Bone marrow (tissue), 2 donors: ENCODE results near the gene DGCR6L.
"Not testable (repeated sequence)": the region's sequence is repeated elsewhere in the genome, so short reads cannot be mapped to it uniquely, and the experiment has no call there.

ENCODE experiments used
- DNase-seq, 2 donors: peaks; one replicate each; lab custom pipeline; 2025; lab: John Stamatoyannopoulos, UW

The DGCR6L gene

DNA sequence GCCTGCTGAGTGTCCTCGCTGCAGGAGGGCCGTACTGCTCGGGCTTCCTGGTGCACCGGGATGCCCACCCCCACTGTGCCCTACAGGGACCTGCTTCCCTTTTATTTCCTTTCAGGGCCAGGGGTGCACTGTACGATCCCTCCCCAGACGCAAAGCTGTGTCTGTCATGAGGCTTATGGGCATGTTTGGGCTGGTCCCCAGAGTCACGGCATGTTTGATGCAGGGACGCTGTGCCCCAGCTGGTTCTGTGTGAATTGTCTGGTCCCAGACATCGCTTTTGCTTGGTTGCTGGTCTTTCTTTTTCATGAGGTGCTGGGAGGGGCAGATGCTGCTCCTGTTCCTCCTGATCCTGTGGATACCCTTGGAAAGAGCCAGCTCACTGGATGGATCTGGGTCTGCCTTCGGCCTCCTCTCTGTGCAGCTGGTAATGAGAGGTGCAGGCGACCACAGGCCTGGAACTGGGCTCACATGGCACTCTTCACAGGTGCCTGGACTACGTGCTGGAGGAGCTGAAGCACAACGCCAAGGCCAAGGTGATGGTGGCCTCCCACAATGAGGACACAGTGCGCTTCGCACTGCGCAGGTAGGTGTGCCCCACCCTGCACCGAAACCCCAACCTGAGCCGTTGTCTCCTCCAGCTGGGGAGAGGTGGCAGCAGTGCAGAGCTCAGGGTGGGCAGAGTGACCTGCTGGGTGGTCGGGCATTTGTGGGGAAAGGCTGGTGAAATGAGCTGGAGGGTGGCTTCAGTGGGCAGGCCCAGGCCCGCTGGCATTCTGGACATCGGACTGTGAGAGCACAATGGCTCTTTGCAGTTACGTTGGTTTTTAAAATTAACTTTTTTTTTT, 10.8 kb downstream of the DGCR6L start:
- DNase-seq = not testable (repeated sequence)

DNA sequence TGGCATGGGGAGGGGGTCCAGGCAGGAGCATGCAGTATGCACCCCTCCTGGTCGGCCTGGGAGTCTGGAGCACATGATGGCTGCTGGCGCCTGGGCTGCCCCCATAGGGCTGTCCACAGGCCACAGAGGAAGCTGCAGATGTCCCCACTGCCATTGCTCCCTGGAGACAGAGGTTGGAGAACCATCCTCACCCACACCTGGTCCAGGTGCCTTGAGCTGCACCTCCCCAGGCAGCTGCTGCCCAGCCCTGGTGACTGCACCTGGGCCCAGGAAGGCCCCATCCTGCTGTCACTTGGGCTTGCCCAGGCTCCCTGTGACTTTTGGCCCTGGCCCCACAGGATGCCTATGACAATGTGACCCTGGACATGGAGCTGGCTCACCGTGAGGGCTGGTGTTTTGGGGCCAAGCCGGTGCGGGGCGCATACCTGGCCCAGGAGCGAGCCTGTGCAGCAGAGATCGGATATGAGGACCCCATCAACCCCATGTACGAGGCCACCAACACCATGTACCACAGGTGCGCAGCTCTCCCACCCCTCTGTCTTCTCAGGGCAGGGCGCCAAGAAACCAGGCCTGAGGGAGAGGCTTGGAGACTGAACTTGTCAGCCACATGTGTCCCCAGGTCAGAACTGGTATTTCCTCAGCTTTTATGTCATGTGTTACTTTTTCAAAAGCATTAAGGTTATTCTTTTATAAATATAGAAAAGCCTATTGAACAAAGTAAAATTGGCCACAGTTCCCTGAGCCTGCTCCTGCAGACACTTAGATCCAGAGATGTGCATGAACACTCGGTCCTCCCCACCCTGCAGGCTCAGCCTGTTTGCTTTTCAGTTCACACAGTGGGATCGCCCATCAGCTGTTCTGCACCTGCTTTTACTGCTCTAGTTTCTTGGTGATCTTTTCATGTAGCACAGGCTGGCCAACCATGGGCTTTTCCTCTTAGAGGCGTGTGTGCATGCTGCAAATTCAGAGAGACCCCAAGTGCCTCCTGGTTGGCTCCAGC, 12.1 kb downstream of the DGCR6L start:
- DNase-seq = not testable (repeated sequence)

DNA sequence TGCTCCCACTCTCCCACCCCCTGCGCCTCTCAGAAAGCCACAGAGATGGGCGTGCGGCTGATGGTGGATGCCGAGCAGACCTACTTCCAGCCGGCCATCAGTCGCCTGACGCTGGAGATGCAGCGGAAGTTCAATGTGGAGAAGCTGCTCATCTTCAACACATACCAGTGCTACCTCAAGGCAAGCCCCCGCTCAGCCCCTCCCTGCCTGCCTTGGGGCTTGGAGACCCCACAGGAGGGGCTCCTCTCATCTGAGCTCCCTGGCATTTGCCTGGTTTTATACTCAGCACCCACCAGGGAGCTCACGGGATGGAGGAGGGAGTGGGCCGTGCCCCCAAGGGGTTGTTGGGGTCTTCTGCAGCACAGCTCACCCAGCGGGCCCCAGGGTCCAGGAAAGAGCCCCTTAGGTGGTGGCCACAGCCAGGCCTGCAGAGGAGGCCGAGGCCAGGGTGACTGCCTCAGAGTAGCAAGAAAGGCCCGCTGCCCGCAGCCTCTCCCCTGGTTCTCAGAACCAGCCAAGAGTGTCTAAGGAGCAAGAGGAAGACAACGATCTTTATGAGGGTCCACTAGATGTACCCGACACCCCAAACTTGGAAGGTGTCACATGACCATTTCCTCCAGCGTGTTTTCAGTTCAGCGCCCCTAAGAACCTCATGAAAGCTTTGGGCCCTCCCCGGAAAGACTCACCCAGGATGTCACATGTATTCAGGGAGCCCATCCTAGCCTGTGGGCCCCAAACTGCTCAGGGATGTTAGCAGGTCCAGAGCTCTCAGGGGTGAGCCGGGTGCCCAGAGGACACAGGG, 13.0 kb downstream of the DGCR6L start:
- DNase-seq = not testable (repeated sequence)

DNA sequence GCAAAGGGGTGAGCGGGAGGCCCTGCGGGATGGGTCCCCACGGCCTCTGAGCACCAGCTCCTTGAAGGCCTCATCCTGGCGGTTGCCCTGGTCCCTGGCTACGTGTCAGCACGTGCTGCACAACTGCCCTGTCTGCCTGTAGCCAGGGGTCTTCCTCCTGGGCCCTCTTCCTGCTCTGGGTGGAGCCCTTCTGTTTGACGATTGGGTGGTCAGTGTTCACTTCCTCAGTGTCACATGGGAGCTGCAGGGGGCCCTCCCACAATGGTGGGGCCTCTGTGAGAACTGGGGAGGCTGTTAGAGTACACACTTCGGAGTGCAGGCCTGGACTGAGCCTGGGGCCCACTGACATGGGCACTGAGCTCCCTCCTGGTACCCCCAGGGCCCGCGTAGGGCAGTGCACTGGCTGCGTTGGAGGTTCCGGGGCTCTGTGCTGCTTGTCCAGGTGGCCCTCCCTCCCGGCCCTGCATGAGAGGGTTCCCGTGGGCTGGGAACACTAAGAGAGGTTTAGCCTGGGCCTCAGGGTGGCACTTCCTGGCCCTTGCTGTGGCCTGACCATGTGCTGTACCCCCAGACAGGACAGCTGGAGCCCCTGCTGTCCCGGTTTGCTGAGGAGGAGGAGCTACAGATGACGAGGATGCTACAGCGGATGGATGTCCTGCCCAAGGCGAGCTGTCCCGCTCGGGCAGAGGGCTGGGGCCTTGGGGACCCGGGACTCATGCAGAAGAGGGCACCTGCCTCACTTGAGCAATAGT, 13.8 kb downstream of the DGCR6L start:
- no peak for DNase-seq

DNA sequence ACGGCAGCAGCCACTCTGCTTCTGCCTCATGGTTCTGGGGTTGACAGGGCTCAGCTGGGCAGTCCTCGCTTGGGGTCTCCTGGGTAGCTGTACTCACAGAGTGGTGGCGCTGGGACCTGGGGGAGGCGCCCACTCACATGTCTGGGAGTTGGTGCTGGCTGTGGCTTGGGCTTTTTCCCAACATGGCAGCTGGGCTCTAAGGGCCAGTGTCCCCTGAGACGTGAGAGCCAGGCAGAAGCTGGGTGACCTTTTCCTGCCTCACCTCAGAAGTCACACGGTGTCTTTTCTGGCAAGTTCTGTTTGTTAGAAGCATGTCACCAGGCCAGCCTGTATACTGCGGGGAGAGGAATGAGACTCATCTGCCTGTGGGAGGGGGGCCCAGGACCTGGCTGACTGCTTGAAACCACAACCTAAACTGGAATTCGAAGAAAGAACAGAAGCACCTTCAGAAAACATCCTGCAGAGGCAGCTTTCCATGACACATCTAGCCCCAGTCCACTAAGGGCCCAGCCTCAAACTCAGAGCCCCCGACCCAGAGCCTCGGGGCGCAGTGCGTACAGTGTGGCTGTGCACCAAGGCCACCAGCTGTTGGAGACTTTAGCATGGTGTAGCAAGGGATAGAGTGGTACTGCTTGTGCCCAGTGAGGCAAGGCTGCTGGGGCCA, 14.5 kb downstream of the DGCR6L start:
- not testable (repeated sequence) for DNase-seq

DNA sequence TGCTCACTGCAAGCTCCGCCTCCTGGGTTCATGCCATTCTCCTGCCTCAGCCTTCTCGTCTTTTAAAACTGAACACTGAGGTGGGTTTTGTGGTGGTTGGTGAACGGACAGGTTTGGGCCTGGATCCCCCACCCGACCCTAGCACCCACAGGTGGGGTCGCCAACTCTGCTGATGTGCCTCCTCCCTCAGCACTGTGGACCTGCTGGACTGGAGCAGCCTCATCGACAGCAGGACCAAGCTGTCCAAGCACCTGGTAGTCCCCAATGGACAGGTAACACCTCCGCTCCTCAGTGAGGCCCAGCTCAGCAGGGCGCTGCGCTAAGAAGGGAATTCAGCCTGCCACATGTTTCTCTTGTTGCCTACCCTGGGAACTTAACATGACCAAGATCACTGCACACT, 15.2 kb downstream of the DGCR6L start:
- DNase-seq = no peak

DNA sequence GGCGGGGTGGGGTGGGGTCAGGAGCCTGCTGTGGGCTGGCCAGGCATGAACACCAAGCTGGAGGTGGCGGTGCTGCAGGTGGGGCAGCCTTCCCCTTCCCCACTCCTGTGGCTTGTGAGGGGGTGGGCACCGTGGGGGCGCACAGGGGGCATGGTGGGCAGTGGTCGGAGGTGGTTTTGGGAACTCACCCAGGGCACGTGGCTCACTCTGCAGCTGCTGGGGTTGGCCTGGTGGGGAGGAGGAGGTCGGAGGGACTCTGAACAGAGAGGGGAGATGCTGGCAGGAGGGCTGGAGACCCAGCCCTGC, 16.7 kb downstream of the DGCR6L start:
- not testable (repeated sequence) for DNase-seq

DNA sequence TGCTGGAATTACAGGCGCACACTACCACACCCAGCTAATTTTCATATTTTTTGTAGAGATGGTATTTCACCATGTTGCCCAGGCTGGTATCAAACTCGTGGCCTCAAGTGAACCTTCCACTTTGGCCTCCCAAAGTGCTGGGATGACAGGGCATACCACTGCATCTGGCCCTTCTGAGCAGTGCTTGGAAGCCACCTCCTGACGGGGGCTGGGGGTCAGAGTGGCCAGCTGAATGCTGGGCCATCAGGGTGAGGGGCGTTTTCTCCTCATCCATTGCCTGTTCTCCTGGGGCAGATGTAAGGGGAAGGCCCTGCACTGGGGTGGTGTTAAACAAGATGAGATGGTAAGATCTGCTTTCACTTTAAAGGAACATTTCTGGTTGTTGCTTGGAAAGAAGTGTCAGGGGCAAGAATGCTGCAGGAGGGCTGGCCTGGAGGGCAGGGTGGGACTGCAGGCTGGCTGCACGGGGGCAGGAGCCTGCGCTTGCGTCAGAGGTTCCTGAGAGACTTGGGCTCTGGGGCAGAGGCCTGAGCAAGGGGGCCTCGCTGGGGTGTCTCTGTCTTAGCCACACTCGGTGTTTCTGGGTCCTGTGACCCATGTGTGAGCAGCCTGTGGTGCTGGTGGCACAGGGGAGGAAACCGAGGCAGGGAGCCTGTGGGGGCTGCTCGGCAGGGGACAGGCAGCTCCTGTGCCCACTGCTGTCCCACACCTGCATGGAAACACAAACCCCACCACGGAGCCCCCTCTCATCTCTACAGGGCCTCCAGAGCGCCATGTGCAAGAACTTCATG, 17.2 kb downstream of the DGCR6L start:
- DNase-seq = no peak

DNA sequence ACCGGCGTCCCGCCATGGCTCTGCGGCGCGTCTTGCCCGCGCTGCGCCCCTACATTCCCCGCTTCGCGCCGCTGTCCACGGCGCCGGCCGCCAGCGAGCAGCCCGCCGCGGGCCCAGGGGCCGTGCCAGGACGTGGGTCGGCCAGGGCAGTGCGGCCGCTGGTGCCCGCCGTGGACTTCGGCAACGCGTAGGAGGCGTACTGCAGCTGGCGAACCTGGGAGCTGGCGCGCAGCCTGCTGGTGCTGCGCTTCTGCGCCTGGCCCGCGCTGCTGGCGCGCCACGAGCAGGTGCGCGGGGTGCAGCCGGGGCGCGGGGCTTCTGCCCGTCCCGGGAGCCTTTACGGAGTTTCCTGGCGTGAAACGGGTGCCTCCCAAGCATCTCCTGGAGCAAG, 20.1 kb downstream of the DGCR6L start:
- no peak for DNase-seq

DNA sequence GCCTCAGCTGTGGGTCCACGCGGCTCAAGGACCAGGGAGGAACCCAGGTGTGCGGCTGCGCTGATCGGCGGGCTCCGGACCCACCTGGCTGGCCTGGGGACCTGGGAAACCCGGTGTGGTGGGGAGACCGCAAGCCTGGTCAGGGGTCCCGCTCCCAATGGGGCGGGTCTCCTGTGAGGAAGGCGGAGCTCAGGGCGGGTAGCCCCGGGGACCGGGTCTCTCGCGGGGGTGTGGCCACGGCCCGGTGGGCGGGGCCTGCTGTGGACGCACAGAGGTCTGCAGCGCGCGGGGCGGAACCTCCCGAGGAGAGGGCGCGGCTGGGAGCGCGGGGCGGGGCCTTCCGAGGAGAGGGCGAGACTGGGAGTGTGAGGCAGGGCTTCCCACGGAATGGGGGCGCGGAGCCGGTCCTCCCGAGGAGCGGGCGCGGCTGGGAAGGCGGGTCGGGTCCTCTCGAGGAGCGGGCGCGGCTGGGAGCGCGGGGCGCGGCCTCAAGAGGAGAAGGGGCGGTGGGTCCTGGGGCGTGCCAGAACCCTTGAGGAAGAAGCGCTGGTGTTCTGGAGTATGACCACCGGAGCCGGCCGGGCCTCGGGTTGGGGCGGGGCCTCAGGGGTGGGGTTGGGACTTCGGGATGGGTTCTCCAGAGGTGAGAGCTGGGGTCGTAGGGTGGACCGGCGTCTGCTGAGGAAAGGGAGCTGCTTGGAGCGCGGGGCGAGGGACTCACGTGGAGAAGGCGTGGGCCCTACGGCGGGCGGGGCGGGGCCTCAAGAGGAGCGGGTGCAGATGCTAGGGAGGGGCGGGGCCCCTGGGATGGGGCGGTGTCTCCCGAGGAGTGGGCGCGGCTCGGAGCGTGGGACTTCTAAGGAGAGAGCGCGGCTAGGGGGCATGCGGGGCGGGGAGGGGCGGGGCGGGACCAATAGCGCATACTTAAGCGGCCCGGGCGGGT, 20.8 kb downstream of the DGCR6L start:
- peak; percentile 61 to 84 for DNase-seq

DNA sequence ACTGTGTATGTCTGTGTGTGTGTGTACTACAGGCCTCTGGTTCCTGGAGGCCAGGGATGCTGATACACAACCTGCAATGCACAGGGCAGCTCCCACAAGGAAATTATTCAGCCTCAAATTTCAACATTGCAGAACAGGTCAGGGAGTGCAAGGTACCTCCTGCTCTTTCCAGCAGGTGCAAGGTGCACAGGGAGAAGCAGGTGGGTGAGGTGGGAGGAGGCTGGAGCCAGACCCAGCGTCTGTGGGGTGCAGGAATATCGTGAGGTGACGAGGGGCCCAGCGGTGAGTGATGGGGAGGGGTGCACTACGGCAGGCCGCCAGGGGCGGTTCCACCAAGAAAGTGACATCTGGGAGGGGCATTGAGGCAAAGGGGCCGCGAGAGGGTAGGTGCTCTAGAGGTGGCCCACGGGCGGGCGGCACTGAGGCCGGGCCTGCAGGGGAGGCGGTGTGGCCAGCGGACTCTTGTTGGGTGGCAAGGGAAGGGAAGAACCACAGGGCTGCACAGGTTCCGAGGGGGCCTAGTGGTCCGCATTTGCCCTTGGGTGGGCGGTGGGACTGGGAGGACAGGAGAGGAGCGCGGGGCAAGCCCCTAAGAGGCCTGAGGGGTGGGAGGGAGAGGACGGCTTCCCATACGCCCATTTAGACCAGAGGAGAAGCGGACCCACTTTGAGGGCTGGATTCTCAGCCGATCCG, 21.6 kb downstream of the DGCR6L start:
- DNase-seq = no peak

DNA sequence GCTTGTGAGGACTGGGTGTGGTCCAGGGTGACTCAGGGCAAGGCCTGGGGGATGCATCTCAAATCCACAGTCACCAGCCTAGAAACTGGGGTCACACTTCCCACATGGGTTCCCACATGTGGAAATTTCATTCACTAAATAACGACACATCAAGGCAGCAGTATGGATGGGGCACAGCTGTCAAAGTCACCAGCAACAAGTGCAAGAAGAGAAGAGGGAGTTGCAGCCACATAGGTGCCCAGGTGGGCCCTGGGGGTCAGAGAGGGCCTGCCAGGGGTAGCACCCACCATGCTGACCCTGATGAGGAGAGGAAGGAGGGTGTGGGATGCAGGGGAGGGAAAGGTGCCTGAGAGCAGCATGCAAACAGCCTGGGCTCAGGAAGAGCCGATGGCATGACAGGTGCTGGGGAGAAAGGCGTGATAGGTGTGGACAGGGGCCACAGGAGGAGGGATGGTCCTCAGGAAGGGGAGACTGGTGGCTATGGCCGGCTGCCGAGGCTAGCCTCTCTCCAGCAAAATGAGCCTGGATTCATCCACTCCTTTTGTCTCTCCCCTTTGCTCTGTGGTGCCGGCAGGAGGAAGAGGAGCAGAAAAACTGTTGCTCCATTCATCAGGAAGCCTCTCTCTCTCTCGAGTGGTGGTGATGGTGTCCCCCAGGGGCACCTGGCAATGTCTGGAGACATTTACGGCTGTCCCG, 22.3 kb downstream of the DGCR6L start:
- no peak for DNase-seq

DNA sequence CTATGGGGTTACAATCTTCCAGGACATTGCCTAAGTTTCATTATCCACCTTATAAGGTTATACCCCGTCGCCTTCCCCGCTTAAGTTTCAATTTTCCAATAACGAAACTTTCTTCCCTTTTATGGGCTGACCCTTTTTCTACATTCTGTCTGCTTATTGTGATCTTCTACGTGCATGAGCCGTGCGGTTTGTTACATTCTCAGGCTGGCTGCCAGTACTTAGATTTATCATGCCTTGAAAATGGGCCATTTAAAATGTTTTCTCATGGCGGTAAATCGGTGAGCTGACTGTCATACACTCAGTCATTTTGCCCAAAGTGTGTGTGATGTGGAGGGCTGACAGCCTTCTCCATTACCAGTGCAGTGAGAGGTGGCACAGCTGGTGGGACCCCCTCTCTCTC, 23.3 kb downstream of the DGCR6L start:
- DNase-seq = no peak

DNA sequence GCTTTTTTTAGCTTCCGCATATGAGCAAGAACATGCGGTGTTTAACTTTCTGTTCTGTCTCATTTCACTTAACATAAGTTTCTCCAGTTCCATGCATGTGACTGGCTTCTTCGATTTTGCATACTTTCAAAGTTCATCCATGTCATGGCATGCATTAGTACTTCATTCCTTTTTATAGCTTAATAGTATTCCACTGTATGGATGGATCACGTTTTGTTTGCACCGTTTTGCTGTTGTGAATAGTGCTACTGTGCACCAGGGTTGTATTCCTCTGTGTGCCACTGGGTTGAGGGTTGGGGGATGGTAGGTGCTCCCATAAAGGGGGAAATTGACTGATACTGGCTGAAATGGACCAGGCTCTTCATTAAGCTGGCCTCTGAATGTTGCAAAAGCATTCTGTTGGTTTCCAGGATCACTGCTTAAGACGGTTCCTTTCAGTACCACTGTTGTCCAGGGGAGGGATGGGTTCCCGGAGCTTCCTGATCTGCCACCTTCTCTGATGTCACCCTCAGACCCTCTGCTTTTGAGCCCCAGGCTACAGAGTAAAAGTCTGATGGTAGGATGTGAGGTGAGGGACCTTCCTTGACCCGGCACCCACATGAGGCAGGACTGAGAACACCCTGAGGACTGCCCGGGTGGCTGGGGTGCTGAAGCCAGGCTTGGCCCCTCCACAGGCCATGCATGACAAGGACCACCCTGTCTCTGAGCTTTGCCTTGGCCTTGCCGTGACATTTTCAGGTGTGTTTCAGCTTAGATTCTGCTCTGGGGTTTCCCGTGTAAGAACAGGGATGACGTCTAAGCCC, 24.4 kb downstream of the DGCR6L start:
- DNase-seq = no peak

DNA sequence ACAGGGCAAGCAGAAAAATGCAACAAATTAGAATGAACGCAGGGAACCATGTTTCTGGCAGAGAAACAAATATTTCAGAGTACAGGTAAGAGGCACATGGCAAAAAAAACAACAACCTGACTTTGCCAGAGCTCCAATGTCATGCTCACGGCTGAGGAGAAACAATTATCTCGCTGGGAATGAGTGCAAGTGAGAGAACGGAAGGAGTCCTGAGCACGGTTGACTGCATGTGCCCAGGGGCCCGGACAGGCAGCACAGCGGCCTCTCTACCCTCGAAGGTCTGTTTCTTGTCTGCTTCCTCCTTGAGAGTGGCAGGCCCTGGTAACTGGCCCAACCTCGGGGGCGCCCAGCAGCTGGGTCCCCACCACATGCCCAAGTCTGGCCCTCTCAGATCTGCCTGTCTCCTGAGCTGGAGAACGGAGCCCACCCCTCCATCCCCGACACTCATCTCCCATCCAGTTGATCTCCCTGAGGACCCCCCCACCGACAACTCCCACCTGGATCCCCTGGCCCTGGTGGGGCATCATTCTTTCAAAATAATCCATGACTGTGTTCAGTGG, 27.1 kb downstream of the DGCR6L start:
- DNase-seq = no peak

DNA sequence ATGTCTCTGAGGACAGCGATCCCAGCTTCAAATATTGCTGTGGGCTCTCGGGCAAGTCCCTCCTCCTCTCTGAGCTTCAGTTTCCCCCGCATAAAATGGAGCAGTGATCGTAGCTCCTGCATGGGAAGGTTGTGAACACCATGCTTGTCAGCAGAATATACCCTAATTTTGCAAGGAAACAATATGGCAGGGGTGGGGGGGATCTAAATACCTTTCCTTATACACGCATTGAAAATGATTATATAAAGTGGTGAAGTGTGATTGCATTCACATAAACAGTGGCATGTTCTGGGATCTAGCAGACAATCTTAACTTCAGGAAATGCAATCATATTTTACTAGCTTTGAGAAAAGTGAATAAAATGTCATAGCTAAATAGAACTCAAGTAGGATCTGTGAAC, 27.8 kb downstream of the DGCR6L start:
- DNase-seq = no peak
